Measurements from ENCODE around the gene PER2. TPM values are rescaled to one million over a fixed set of nuclear protein-coding genes. Genes with fewer than 3 reads are reported as not detected.

PER2 gene
- total RNA-seq, 2 experiments from 2014 or later, result 8.7 to 9.2 TPM

DNA sequence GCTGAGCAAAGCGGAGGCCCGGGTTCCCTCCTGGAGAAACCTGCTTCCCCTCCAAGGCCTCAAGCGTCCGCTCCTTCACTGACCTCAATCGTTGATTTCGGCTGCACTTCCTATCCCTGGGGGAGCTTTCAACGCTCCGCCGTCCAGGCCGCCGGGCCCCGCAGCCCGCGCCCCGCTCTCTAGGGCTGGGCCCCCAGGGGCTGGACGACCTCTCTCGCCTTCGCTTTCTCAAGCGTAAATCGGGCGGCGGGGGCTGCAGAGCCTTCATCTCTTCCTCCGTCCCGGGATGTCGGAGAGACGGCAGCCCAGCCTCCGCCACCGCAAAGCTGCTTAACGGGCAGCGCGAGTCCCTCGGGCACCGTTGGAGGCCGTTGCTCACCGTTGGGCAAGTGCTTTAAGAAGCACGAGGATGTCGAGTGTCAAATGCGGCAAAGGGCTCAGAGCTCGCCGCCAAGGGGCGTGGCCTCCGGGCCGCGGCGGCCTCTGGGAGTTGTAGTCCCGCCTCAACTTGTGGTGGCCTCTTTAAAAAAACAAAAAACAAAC lies 57.1 kb downstream of the PER2 start:
- peaks cover 4% of the 10 kb centered on the region for H3K9me3 Mint-ChIP-seq
- peak overlapping the region; percentile 56 for H3K4me3 Mint-ChIP-seq
- peaks cover 15% of the 10 kb centered on the region for H3K4me1 Mint-ChIP-seq
- CTCF ChIA-PET, result no interaction called here
- peaks cover 56% of the 10 kb centered on the region for H3K27me3 Mint-ChIP-seq
- DNase-seq, result peak; percentile 80
- H3K36me3 Mint-ChIP-seq (ENCODE audit: low read depth), result peaks cover 5% of the 10 kb centered on the region
- no peak overlapping the region for H3K27ac Mint-ChIP-seq
- POLR2A ChIA-PET, result no interaction called here

GRCh38 chr2:238230699-238231098 lies 57.7 kb downstream of the PER2 start:
- H3K27ac Mint-ChIP-seq, result no peak overlapping the region
- ChIA-PET CTCF (no interaction called here), POLR2A (interaction anchor here (0.7 kb wide), 1 partner anchor 27 kb away, joined by 3 read pairs; no protein-coding TSS in a partner anchor)
- H3K4me3 Mint-ChIP-seq, result peak overlapping the region; percentile 33
- peaks cover 15% of the 10 kb centered on the region for H3K4me1 Mint-ChIP-seq
- peaks cover 4% of the 10 kb centered on the region for H3K9me3 Mint-ChIP-seq
- peaks cover 5% of the 10 kb centered on the region for H3K36me3 Mint-ChIP-seq (ENCODE audit: low read depth)
- H3K27me3 Mint-ChIP-seq, result peaks cover 50% of the 10 kb centered on the region
- DNase-seq, result no peak

GRCh38 chr2:238228700-238229099 lies 59.7 kb downstream of the PER2 start:
- DNase-seq, result no peak
- peaks cover 5% of the 10 kb centered on the region for H3K36me3 Mint-ChIP-seq (ENCODE audit: low read depth)
- H3K4me1 Mint-ChIP-seq, result peaks cover 13% of the 10 kb centered on the region
- H3K27ac Mint-ChIP-seq, result no peak overlapping the region
- no peak overlapping the region for H3K4me3 Mint-ChIP-seq
- CTCF ChIA-PET, result no interaction called here
- peaks cover 39% of the 10 kb centered on the region for H3K27me3 Mint-ChIP-seq
- H3K9me3 Mint-ChIP-seq, result peaks cover 4% of the 10 kb centered on the region
- POLR2A ChIA-PET, result no interaction called here

DNA sequence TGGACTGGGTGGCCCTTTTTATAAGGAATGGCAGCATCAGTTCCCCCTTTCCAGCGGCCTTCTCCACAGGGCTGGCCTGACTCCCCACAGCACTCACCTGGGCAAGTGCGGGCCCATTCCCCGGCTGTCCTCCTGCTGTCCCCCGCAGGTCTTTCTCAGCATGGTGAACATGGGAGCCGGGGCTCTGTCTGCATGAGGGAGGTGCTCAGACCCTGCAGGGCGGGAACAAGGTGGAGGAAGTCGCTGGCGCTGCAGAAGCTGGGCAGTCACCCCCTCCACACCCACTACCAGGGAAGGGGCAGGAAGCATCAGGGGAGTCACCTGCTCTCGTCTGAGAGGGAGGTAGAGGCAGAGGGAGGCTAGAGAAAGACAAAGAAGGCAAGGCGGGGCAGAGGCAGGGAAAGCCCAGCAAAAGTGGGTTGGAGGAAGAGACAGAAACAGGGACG lies 60.8 kb downstream of the PER2 start:
- H3K9me3 Mint-ChIP-seq, result no peaks in the 10 kb centered on the region
- POLR2A ChIA-PET, result no interaction called here
- H3K4me3 Mint-ChIP-seq, result no peak overlapping the region
- no peak for DNase-seq
- peaks cover 5% of the 10 kb centered on the region for H3K36me3 Mint-ChIP-seq (ENCODE audit: low read depth)
- H3K27me3 Mint-ChIP-seq, result peaks cover 29% of the 10 kb centered on the region
- no peak overlapping the region for H3K27ac Mint-ChIP-seq
- H3K4me1 Mint-ChIP-seq, result peaks cover 12% of the 10 kb centered on the region
- CTCF ChIA-PET, result no interaction called here

- DNase-seq, result no peak
- Mint-ChIP-seq H3K27ac (no peak overlapping the region), H3K9me3 (no peaks in the 10 kb centered on the region), H3K4me3 (no peak overlapping the region), H3K4me1 (peaks cover 11% of the 10 kb centered on the region), H3K36me3 (ENCODE audit: low read depth) (peaks cover 5% of the 10 kb centered on the region), H3K27me3 (peaks cover 23% of the 10 kb centered on the region)
- POLR2A ChIA-PET, result no interaction called here
- CTCF ChIA-PET, result no interaction called here
Observed at GRCh38 chr2:238226698-238227586, 61.5 kb downstream of the PER2 start.

DNA sequence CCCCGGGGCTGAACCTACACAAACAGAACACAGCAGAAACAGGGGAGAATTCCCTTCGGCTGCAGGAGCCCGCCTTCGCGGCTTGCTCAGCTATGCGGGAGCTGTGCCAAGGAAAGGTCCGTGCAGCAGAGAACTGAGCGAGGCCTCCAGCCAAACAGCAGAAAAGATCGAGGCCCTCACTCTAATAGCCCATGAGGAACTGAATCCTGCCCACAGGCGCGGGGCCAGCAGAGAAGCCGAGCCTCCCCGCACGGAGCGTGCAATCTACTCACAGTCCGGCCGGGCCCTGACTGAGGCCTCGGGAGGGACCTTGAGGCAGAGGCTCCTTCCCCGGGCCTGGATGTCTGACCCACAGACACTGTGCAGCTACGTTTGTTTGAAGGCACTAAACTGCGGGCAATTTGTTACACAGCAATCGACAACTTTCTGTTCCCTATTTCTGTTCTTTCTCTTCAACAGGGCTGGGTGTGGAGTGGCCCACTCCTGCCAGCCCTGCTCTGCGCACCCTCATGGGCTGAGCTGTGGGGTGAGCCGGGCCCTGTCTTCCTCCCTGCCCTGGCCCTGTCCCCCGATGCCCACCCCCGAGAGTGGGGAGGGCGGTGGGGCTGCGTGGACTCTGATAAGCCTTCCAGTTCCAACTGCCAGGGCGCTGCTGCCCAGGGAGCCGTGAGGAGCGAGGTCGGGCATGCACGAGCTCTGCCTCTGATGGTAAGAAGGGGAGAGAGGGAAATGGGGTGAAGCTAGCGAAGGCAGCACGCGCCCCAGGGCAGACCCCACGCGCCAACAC lies 62.3 kb downstream of the PER2 start:
- ChIA-PET CTCF (no interaction called here), POLR2A (no interaction called here)
- H3K9me3 Mint-ChIP-seq, result no peaks in the 10 kb centered on the region
- no peak for DNase-seq
- H3K36me3 Mint-ChIP-seq (ENCODE audit: low read depth), result peaks cover 5% of the 10 kb centered on the region
- H3K4me1 Mint-ChIP-seq, result peaks cover 5% of the 10 kb centered on the region
- no peak overlapping the region for H3K4me3 Mint-ChIP-seq
- H3K27ac Mint-ChIP-seq, result no peak overlapping the region
- peaks cover 16% of the 10 kb centered on the region for H3K27me3 Mint-ChIP-seq

- H3K27me3 Mint-ChIP-seq, result peaks cover 9% of the 10 kb centered on the region
- H3K27ac Mint-ChIP-seq, result no peak overlapping the region
- DNase-seq, result no peak
- no peaks in the 10 kb centered on the region for H3K9me3 Mint-ChIP-seq
- H3K4me3 Mint-ChIP-seq, result no peak overlapping the region
- H3K4me1 Mint-ChIP-seq, result no peaks in the 10 kb centered on the region
- ChIA-PET POLR2A (no interaction called here), CTCF (no interaction called here)
- no peaks in the 10 kb centered on the region for H3K36me3 Mint-ChIP-seq (ENCODE audit: low read depth)
Observed at GRCh38 chr2:238225121-238225520, 63.3 kb downstream of the PER2 start.

DNA sequence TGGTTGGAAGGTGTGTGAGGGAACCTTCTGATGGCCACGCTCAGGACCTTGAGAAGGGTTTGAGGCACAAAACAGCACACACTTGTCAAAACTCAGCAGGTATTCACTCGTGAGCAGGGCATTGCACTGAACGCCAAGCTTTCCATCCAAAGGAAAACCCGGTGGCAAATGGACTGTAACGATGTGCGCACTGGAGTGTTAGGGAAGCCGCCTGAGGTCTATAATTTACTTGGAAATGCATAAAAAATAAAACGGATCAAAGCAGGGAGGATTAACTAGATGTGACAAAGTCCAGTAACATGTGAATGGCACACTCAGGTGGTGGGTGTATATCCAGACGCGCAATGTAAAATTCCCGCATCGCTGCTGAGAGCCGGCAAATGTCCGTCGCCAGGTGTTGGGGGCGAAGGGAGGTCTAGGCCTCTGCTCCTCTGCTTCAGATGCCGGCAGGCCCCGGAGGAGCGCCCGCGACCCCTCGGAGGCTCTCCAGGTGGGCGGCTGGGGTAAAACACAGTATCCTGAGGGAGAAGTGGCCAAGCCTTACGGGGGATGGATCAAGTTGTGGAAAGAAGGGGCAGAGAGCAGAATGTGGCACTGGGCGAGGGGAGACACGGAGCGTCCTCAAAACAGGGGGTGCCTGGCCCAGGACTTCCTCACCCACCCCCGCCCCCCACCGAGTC lies 63.9 kb downstream of the PER2 start:
- DNase-seq, result no peak
- H3K4me1 Mint-ChIP-seq, result no peaks in the 10 kb centered on the region
- H3K36me3 Mint-ChIP-seq (ENCODE audit: low read depth), result no peaks in the 10 kb centered on the region
- peaks cover 5% of the 10 kb centered on the region for H3K27me3 Mint-ChIP-seq
- ChIA-PET CTCF (no interaction called here), POLR2A (no interaction called here)
- H3K27ac Mint-ChIP-seq, result no peak overlapping the region
- H3K4me3 Mint-ChIP-seq, result no peak overlapping the region
- H3K9me3 Mint-ChIP-seq, result no peaks in the 10 kb centered on the region

GRCh38 chr2:238220892-238221521 lies 67.4 kb downstream of the PER2 start:
- ChIA-PET POLR2A (interaction anchor here (1.8 kb wide), 1 partner anchor 18 kb away, joined by 6 read pairs; the partner anchor contains the start of gene ILKAP), CTCF (no interaction called here)
- DNase-seq, result no peak
- Mint-ChIP-seq H3K9me3 (no peaks in the 10 kb centered on the region), H3K36me3 (ENCODE audit: low read depth) (no peaks in the 10 kb centered on the region), H3K4me1 (no peaks in the 10 kb centered on the region), H3K4me3 (no peak overlapping the region), H3K27me3 (peaks cover 5% of the 10 kb centered on the region), H3K27ac (no peak overlapping the region)

DNA sequence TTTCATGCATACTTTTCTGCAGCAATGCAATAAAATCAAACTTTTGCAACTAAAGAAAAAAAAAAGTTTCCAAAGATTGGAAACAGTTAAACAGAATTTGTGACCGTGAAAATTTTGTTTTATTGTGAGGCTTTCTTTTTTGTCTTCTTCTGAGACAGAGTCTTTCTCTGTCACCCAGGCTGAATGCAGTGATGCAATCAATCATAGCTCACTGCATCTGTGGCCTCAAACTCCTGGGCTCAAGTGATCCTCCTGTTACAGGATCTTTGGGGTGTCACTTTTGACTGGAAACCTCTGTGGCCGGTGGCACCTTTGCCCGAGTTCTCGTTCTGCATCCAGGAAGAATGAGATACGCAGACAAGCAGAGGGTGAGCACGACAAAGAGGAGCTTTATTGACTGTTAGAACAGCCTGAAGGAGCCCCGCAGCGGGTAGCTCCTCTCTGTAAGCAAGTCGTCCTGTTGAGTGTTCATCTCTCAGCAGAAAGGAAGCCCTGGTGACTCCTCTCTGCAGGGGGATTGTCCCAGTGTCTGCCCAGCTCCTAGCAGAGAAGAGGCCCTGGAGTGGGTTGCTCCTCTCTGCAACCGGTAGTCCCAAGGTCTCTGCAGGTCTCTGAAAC lies 68.0 kb downstream of the PER2 start:
- ChIA-PET POLR2A (no interaction called here), CTCF (no interaction called here)
- no peak for DNase-seq
- peaks cover 5% of the 10 kb centered on the region for H3K27me3 Mint-ChIP-seq
- no peak overlapping the region for H3K27ac Mint-ChIP-seq
- H3K4me1 Mint-ChIP-seq, result no peaks in the 10 kb centered on the region
- no peaks in the 10 kb centered on the region for H3K9me3 Mint-ChIP-seq
- H3K36me3 Mint-ChIP-seq (ENCODE audit: low read depth), result no peaks in the 10 kb centered on the region
- H3K4me3 Mint-ChIP-seq, result no peak overlapping the region

GRCh38 chr2:238216651-238217184 lies 71.7 kb downstream of the PER2 start:
- Mint-ChIP-seq H3K9me3 (no peaks in the 10 kb centered on the region), H3K27me3 (peaks cover 30% of the 10 kb centered on the region), H3K27ac (no peak overlapping the region), H3K4me1 (no peaks in the 10 kb centered on the region), H3K36me3 (ENCODE audit: low read depth) (no peaks in the 10 kb centered on the region), H3K4me3 (no peak overlapping the region)
- ChIA-PET POLR2A (interaction anchor here (1.8 kb wide), 1 partner anchor 12 kb away, joined by 7 read pairs; no protein-coding TSS in a partner anchor), CTCF (interaction anchor here (1.5 kb wide), 1 partner anchor 13 kb away, joined by 3 read pairs; the partner anchor contains the start of gene ILKAP)
- no peak for DNase-seq

DNA sequence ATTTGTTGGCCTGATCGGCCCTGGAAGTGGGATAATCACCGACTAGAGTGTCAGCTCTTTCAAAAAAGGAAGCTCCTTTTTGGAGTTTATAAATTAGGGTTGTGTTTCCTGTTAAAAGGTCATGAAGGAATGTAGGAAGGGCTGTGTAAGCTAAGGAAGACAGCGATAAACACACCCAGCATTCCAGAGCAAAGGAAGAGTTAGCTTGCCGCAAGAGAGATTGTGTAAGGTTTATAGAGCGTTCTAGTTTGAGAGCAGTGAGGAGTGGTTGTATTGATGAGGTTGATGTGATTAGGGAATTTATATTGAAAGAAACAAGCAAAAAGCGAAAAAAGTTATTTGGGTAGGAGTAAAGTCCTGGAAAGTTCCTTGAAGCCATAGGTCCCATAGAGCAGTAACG lies 81.4 kb downstream of the PER2 start:
- Mint-ChIP-seq H3K4me1 (peaks cover 14% of the 10 kb centered on the region), H3K27ac (no peak overlapping the region), H3K36me3 (ENCODE audit: low read depth) (peaks cover 5% of the 10 kb centered on the region), H3K4me3 (no peak overlapping the region), H3K27me3 (peaks cover 4% of the 10 kb centered on the region), H3K9me3 (no peaks in the 10 kb centered on the region)
- CTCF ChIA-PET, result no interaction called here
- DNase-seq, result no peak
- POLR2A ChIA-PET, result no interaction called here
